Neuron (in vitro differentiated cells): ENCODE results near the gene AP2A2.

Source experiments
- H2AFZ ChIP-seq: one replicate; pipeline ENCODE4 v1.6.1; 2013; ENCODE audit warnings: low read depth, mild to moderate bottlenecking, inconsistent platforms, low read length, moderate library complexity
- H3K27me3 ChIP-seq: one replicate; pipeline ENCODE4 v1.6.1; 2013; ENCODE audit warnings: low read length; ENCODE audit not compliant: insufficient read depth
- H3K36me3 ChIP-seq: one replicate; pipeline ENCODE4 v1.6.1; 2013; ENCODE audit warnings: low read length; ENCODE audit not compliant: insufficient read depth
- H3K4me1 ChIP-seq: one replicate; pipeline ENCODE4 v1.6.1; 2013; ENCODE audit warnings: low read length; ENCODE audit not compliant: insufficient read depth
- H3K4me3 ChIP-seq: 2 replicates; pipeline ENCODE4 v1.5.1; 2013; ENCODE audit warnings: mild to moderate bottlenecking, low read length, moderate library complexity
- H3K9me3 ChIP-seq: one replicate; pipeline ENCODE4 v1.6.1; 2013; ENCODE audit warnings: low read length

AP2A2 gene

DNA sequence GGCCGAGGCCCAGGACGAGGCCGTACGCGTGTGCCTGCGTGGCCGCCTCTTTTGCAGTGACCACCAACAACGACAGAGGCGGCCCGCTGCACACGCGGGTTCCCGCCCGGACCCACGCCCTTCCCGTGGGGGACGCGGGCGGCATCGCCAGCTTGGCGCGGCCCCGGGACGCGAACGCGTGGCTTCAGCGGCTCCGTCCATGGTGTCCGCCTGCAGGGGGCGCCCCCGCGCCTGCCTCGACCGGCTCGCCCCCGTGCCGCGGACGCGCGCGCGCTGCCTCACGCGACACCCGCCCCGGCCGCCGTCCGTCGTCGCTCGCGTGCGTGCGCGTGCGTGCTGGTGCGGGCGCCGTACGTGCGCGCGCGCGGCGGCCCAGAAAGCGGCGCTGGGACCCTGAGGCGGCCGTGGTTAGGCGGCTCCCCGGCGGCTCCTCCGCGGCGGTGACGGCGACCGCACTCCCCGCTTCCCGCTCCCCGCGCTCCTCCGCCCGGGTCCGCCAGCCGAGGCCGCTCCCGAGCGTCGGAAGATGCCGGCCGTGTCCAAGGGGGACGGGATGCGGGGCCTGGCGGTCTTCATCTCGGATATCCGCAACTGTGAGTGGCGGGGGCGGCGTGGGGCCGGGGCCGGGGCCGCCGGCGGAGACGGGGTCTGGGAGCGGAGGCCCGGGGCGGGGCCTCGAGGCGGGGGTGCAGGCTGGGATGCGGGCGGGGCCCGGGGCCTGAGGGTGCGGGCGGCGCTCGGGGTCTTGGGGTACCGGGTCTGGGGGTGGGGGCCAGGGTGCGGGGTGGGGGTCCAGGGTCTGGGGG lies at the start of gene AP2A2:
TSS of gene AP2A2 (plus strand) at position 375 of the 806 bp plus-strand sequence. CDS start at position 527, 152 bp downstream.
- H3K27me3 ChIP-seq, result no peaks in the 10 kb centered on the region
- H3K9me3 ChIP-seq, result no peaks in the 10 kb centered on the region
- no peak within 1 kb of the TSS for H2AFZ ChIP-seq
- peaks cover 18% of the 10 kb centered on the region for H3K4me1 ChIP-seq
- H3K36me3 ChIP-seq, result peaks cover 6% of the 10 kb centered on the region
- H3K4me3 ChIP-seq, result peak within 1 kb of the TSS; percentile 64

- Histone ChIP-seq H3K4me1 (no peaks in the 10 kb centered on the region), H3K9me3 (no peaks in the 10 kb centered on the region), H3K4me3 (no peak overlapping the region), H2AFZ (no peak overlapping the region), H3K27me3 (no peaks in the 10 kb centered on the region), H3K36me3 (peaks cover 19% of the 10 kb centered on the region)
Observed at GRCh38 chr11:876545-876944, 49.1 kb upstream of the AP2A2 start.

DNA sequence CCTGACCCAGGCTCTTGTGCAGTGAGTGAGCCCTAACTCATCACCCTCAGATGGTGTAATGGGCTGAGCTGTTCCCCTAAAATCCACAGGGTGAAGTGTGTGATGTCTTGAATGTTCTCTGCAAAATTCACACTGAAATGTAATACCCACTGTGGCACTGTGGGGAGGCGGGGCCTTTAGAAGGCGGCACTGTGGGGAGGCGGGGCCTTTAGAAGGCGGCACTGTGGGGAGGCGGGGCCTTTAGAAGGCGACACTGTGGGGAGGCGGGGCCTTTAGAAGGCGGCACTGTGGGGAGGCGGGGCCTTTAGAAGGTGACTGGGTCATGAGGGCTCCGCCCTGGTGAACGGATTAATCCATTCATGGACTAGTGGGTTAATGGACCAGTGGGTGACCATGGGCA lies 48.1 kb upstream of the AP2A2 start:
- Histone ChIP-seq H3K27me3 (no peaks in the 10 kb centered on the region), H2AFZ (no peak overlapping the region), H3K9me3 (no peaks in the 10 kb centered on the region), H3K4me1 (no peaks in the 10 kb centered on the region), H3K4me3 (no peak overlapping the region), H3K36me3 (peaks cover 26% of the 10 kb centered on the region)

DNA sequence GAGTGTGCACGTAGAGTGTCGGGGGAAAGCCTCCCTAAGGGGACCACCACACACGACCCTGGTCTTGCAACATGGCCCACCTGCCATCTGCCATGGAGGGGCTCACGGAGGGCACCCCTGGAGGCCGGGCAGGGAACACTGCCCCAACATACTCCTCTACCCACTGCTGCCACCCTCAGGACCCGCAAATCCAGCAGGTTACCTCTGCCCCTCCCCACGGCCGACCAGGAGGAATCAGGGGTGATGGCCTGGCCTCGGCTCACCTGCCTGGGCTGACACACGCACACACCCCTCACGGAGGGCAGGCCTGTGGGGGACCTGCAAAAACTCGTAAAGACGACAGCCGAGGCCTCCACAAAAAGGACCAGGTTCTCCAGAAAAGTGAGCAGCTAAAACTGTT lies 45.2 kb upstream of the AP2A2 start:
- H3K36me3 ChIP-seq, result peaks cover 37% of the 10 kb centered on the region
- H3K4me3 ChIP-seq, result no peak overlapping the region
- no peaks in the 10 kb centered on the region for H3K4me1 ChIP-seq
- H2AFZ ChIP-seq, result no peak overlapping the region
- no peaks in the 10 kb centered on the region for H3K27me3 ChIP-seq
- no peaks in the 10 kb centered on the region for H3K9me3 ChIP-seq

- no peaks in the 10 kb centered on the region for H3K4me1 ChIP-seq
- H2AFZ ChIP-seq, result no peak overlapping the region
- no peak overlapping the region for H3K4me3 ChIP-seq
- H3K27me3 ChIP-seq, result no peaks in the 10 kb centered on the region
- peaks cover 3% of the 10 kb centered on the region for H3K9me3 ChIP-seq
- H3K36me3 ChIP-seq, result peaks cover 49% of the 10 kb centered on the region
Observed at GRCh38 chr11:882596-882995, 43.1 kb upstream of the AP2A2 start.

DNA sequence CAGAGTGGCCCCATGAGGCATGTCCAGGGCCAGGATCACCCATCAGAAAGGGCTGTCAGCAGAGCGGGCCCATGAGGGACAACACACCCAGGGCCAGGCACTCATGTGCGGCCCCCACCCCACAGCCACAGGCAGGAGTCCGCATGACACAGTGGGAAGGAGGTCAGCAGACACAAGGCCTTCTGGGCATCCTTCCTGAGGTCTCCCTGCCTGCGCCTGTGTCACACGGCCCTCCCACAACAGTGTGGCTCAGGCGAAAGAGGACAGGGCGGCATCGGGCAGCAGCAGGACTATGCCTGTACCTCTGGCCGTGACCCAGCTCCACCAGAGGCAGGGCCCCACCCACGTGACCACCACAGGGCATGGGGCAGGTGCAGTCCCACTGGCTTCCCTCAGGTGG lies 42.1 kb upstream of the AP2A2 start:
- Histone ChIP-seq H2AFZ (no peak overlapping the region), H3K36me3 (peaks cover 55% of the 10 kb centered on the region), H3K27me3 (no peaks in the 10 kb centered on the region), H3K4me1 (no peaks in the 10 kb centered on the region), H3K9me3 (peaks cover 3% of the 10 kb centered on the region), H3K4me3 (no peak overlapping the region)

DNA sequence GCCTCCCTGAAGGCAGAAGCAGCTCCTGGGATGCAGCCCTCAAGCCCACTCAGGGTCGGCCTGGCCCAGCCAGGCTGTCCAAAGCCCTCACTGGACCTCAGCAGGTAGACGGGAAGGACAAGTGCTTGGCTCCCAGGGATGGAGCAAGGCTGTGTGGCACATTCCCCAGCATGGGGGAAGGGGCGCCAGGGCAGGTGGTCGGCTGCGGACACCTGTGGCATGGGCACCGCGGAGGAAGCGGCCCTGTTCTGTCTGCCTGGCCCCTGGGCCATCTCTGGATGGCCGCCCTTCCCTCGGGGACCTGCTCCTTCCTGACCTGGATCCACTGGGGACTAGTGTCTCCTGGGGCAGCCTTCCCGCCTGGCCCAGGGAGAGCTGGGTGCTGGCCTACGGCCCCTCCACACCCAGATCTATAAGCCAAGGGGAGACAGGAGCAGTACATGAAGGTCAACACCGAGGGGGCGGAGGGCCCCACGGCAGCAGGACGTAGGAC lies 41.0 kb upstream of the AP2A2 start:
- no peak overlapping the region for H2AFZ ChIP-seq
- H3K4me1 ChIP-seq, result no peaks in the 10 kb centered on the region
- peaks cover 3% of the 10 kb centered on the region for H3K9me3 ChIP-seq
- no peaks in the 10 kb centered on the region for H3K27me3 ChIP-seq
- no peak overlapping the region for H3K4me3 ChIP-seq
- peaks cover 50% of the 10 kb centered on the region for H3K36me3 ChIP-seq

- Histone ChIP-seq H3K9me3 (peaks cover 3% of the 10 kb centered on the region), H3K27me3 (no peaks in the 10 kb centered on the region), H3K4me3 (no peak overlapping the region), H3K36me3 (peaks cover 41% of the 10 kb centered on the region), H2AFZ (no peak overlapping the region), H3K4me1 (peaks cover 9% of the 10 kb centered on the region)
Observed at GRCh38 chr11:886568-886967, 39.1 kb upstream of the AP2A2 start.

- Histone ChIP-seq H2AFZ (no peak overlapping the region), H3K36me3 (peaks cover 33% of the 10 kb centered on the region), H3K4me3 (no peak overlapping the region), H3K27me3 (no peaks in the 10 kb centered on the region), H3K4me1 (peaks cover 9% of the 10 kb centered on the region), H3K9me3 (peaks cover 3% of the 10 kb centered on the region)
Observed at GRCh38 chr11:887589-887988, 38.1 kb upstream of the AP2A2 start.

- H3K4me1 ChIP-seq, result peaks cover 9% of the 10 kb centered on the region
- H3K9me3 ChIP-seq, result peaks cover 3% of the 10 kb centered on the region
- H3K27me3 ChIP-seq, result no peaks in the 10 kb centered on the region
- H2AFZ ChIP-seq, result no peak overlapping the region
- H3K4me3 ChIP-seq, result no peak overlapping the region
- peaks cover 26% of the 10 kb centered on the region for H3K36me3 ChIP-seq
Observed at GRCh38 chr11:888310-889212, 37.1 kb upstream of the AP2A2 start.

- H3K36me3 ChIP-seq, result peaks cover 23% of the 10 kb centered on the region
- H3K9me3 ChIP-seq, result peaks cover 3% of the 10 kb centered on the region
- H3K27me3 ChIP-seq, result no peaks in the 10 kb centered on the region
- H3K4me3 ChIP-seq, result no peak overlapping the region
- no peak overlapping the region for H2AFZ ChIP-seq
- H3K4me1 ChIP-seq, result peaks cover 9% of the 10 kb centered on the region
Observed at GRCh38 chr11:889257-889656, 36.4 kb upstream of the AP2A2 start.

DNA sequence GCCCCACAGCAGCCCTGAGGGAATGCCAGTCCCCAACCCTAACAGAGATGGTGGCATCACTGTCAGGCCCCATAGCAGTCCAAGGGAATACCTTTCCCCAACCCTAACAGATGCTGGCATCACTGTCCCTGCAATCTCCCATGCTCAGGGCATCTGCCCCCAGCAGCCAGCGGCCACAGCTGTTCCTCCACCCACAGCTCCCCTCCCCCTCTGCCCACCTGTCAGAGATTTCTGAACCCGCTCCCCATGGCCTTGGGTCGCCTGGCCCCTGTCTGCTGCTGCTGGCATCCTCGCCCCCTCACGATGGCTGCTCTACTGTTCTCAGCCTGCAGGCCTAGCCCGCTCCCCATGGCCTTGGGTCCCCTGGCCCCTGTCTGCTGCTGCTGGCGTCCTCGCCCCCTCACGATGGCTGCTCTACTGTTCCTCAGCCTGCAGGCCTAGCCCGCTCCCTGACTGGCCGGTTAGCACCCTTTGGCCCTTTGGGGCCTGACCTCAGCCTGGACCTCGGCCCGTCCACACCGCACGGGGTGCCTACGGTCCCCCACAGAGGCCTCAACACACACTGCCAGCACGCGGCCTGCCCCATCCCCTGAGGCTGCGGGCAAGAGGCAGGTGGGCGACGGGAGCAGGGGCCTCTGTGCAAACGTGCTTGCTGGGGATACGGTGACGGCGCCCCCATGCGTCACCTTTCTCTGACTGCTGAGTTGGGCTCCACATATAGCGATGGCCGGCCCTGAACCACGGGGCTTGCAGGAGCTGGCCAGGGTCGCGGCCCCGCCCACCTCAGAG lies 35.8 kb upstream of the AP2A2 start:
- H3K9me3 ChIP-seq, result peaks cover 3% of the 10 kb centered on the region
- no peaks in the 10 kb centered on the region for H3K27me3 ChIP-seq
- H3K4me3 ChIP-seq, result no peak overlapping the region
- H3K36me3 ChIP-seq, result peaks cover 23% of the 10 kb centered on the region
- H2AFZ ChIP-seq, result no peak overlapping the region
- H3K4me1 ChIP-seq, result peaks cover 9% of the 10 kb centered on the region
